GM12875 (cell line): Measurements from ENCODE around the gene CCDC183.
A peak's percentile ranks its signal among the peaks of the same experiment; 100 is the strongest.

Source experiments
- H3K4me3 ChIP-seq: one replicate; pipeline ENCODE4 v1.5.1; 2011; ENCODE audit warnings: low read depth, low read length, control low read depth
- TF ChIP-seq, protein P1 (sequence below): IDR thresholded peaks from 2 replicates; pipeline ENCODE4 v1.5.1; 2011; ENCODE audit warnings: low read depth, mild to moderate bottlenecking, control low read depth, inconsistent platforms, low read length, moderate library complexity, borderline replicate concordance; ENCODE audit not compliant: insufficient read depth

The CCDC183 gene

DNA sequence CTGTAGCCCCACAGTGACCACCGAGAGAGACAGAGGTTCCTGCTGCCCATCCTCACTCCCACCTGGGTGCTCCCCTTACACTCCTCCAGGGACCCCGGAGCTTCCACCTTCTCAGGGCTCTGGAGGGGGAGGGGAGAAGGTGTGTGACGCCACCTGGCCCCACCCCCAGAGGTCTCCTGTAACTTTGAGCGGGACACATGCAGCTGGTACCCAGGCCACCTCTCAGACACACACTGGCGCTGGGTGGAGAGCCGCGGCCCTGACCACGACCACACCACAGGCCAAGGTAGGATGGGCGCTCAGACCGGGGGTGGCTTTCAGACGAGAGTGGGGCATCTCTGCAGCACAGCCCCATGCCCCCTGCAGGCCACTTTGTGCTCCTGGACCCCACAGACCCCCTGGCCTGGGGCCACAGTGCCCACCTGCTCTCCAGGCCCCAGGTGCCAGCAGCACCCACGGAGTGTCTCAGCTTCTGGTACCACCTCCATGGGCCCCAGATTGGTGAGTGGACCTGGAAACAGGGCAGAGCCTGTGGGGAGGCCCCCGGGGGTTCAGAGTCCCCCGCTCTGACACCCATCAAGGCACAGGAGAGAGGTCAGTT lies 60.5 kb downstream of the CCDC183 start:
- no peak overlapping the region for H3K4me3 ChIP-seq
- TF ChIP-seq, protein P1, sequence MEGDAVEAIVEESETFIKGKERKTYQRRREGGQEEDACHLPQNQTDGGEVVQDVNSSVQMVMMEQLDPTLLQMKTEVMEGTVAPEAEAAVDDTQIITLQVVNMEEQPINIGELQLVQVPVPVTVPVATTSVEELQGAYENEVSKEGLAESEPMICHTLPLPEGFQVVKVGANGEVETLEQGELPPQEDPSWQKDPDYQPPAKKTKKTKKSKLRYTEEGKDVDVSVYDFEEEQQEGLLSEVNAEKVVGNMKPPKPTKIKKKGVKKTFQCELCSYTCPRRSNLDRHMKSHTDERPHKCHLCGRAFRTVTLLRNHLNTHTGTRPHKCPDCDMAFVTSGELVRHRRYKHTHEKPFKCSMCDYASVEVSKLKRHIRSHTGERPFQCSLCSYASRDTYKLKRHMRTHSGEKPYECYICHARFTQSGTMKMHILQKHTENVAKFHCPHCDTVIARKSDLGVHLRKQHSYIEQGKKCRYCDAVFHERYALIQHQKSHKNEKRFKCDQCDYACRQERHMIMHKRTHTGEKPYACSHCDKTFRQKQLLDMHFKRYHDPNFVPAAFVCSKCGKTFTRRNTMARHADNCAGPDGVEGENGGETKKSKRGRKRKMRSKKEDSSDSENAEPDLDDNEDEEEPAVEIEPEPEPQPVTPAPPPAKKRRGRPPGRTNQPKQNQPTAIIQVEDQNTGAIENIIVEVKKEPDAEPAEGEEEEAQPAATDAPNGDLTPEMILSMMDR, result 0 out of 2 replicates have a peak, but pooled peaks have one; percentile 16

DNA sequence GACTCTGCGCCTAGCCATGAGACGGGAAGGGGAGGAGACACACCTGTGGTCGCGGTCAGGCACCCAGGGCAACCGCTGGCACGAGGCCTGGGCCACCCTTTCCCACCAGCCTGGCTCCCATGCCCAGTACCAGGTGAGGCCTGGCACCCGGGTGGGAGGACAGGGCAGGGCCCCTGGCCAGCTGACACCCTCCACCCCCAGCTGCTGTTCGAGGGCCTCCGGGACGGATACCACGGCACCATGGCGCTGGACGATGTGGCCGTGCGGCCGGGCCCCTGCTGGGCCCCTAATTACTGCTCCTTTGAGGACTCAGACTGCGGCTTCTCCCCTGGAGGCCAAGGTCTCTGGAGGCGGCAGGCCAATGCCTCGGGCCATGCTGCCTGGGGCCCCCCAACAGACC lies 61.0 kb downstream of the CCDC183 start:
- TF ChIP-seq, protein P1, result no peak
- H3K4me3 ChIP-seq, result no peak overlapping the region
